ENCODE results near the gene NAGA. TPM values are rescaled to one million over a fixed set of nuclear protein-coding genes. Genes with fewer than 3 reads are reported as not detected.
"Not testable (repeated sequence)": the region's sequence is repeated elsewhere in the genome, so short reads cannot be mapped to it uniquely, and the experiment has no call there.

Gene NAGA
- total and polyA plus RNA-seq, 2 donors (not counting 3 experiments of a cell fraction or from before 2014, with no cell fraction given), result 29.0 to 63.4 TPM

GRCh38 chr22:42071508-42071907 is 896 bp upstream of the NAGA start:
- FAIRE-seq, result not testable (repeated sequence)

DNA sequence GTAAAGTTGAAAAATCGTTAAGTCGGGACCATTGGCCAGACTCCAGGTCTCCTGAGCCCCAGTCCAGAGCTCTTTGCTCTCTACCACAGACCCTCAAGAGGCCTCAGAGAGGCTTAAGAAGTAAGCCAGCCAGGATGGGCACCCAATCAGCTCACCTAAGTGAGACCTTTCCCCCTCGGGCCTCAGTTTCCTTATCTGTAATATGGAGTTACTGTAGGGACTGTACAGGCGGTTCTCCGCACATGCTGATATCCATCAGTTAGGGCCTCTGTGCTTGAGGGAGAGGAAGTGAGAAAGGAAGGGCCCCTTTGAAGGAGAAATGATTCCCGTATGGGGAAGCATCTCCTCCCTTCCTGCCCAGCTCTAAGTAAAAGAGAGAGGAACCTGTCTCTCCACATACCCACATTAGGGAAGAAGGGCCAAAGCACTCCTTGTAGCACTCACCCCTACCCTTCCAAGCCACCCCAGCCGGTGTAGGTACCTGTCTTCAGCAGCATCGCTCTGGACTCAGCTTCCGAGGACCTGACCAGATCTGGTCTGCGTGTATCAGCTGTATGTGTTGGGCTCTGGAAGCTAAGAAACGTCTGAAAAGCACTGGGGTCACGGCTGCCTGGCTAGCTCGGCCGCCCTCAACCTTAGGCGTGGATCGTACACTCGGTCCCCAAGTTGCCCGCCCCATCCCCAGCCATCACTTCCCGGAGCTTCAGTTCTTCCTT is 653 bp downstream of the NAGA start:
- Histone ChIP-seq H3K9me3 (replicated peaks; ENCODE audit: control insufficient read depth, insufficient read depth, low read length) (no peaks in the 10 kb centered on the region), H3K4me2 (ENCODE audit: insufficient read depth, low read length) (peak overlapping the region; percentile 72), H3K4me3 (replicated peaks in 1 of 3; ENCODE audit: insufficient read depth in 1 of 3, low read depth in 1 of 3, low read length in 3 of 3) (peak overlapping the region; percentile 26 to 60 (median 54)), H3K4me1 (ENCODE audit: control insufficient read depth, extremely low read depth, insufficient read depth, low read length) (peaks cover 21% of the 10 kb centered on the region), H3K27me3 (ENCODE audit: control insufficient read depth in 2 of 2, insufficient read depth in 2 of 2, low read length in 2 of 2) (no peaks in the 10 kb centered on the region), H3K9ac (replicated peaks; ENCODE audit: extremely low read depth, insufficient read depth, low read length) (peak overlapping the region; percentile 61), H3K79me2 (ENCODE audit: control insufficient read depth, insufficient read depth, low read length) (peaks cover 10% of the 10 kb centered on the region), H2AFZ (ENCODE audit: low read depth, low read length) (peak overlapping the region; percentile 25), H3K36me3 (ENCODE audit: control insufficient read depth in 2 of 2, extremely low read depth in 1 of 2, insufficient read depth in 2 of 2, low read length in 2 of 2) (no peaks in the 10 kb centered on the region), H4K20me1 (replicated peaks; ENCODE audit: control insufficient read depth, extremely low read depth, insufficient read depth, low read length) (no peaks in the 10 kb centered on the region), H3K9me1 (replicated peaks; ENCODE audit: control insufficient read depth, extremely low read depth, insufficient read depth, low read length) (no peaks in the 10 kb centered on the region), H3K27ac (ENCODE audit: insufficient read depth, low read depth, low read length) (peak overlapping the region; percentile 22)
- no peak for DNase-seq (ENCODE audit: low read depth, low spot score)
- BruUV-seq (replicated peaks), result TSS peak; percentile 7
- no peak for FAIRE-seq
- ChIA-PET POLR2A (interaction anchor here (0.6 to 1.4 kb wide), 3 partner anchors 9 to 307 kb away, joined by 3 to 4 read pairs (median 4); partner anchors contain the start of gene NDUFA6), CTCF (interaction anchor here (1.2 to 3.2 kb wide), 4 partner anchors 10 to 367 kb away, joined by 4 to 13 read pairs (median 4); partner anchors contain the start of genes NDUFA6 and SMDT1)
- peak; percentile 59 for TF ChIP-seq GATA2 (IDR thresholded peaks at IDR 0.05; ENCODE audit: insufficient read depth, insufficient read length, low read depth, low read length)
- no peak for TF ChIP-seq JUN (IDR thresholded peaks at IDR 0.05; ENCODE audit: borderline replicate concordance, insufficient read depth, insufficient read length, low read depth)
- dilution Hi-C loops (cut with MboI; ENCODE audit: extremely low pct_ligation_motif_present, low sequenced_read_pairs) (no loop called here), intact Hi-C loops (cut with micrococcal nuclease) (loop anchor here (1.0 to 2.0 kb wide), 3 partner anchors 9 to 103 kb away; partner anchors contain the start of genes NDUFA6 and SMDT1)

More at GRCh38 chr22:42071508-42071907, 896 bp upstream of the NAGA start:
- H3K4me2 ChIP-seq (ENCODE audit: insufficient read depth, low read length); H3K9ac ChIP-seq (replicated peaks; ENCODE audit: extremely low read depth, insufficient read depth, low read length); H2AFZ ChIP-seq (ENCODE audit: low read depth, low read length); POLR2A ChIA-PET; H3K27me3 ChIP-seq (ENCODE audit: control insufficient read depth in 2 of 2, insufficient read depth in 2 of 2, low read length in 2 of 2); H4K20me1 ChIP-seq (replicated peaks; ENCODE audit: control insufficient read depth, extremely low read depth, insufficient read depth, low read length); H3K27ac ChIP-seq (ENCODE audit: insufficient read depth, low read depth, low read length); H3K9me1 ChIP-seq (replicated peaks; ENCODE audit: control insufficient read depth, extremely low read depth, insufficient read depth, low read length); BruUV-seq (replicated peaks); dilution Hi-C loops (cut with MboI; ENCODE audit: extremely low pct_ligation_motif_present, low sequenced_read_pairs); H3K9me3 ChIP-seq (replicated peaks; ENCODE audit: control insufficient read depth, insufficient read depth, low read length); H3K36me3 ChIP-seq (ENCODE audit: control insufficient read depth in 2 of 2, extremely low read depth in 1 of 2, insufficient read depth in 2 of 2, low read length in 2 of 2); DNase-seq (ENCODE audit: low read depth, low spot score); H3K4me3 ChIP-seq (replicated peaks in 1 of 3; ENCODE audit: insufficient read depth in 1 of 3, low read depth in 1 of 3, low read length in 3 of 3): not testable (repeated sequence)
- Histone ChIP-seq H3K79me2 (ENCODE audit: control insufficient read depth, insufficient read depth, low read length) (peaks cover 17% of the 10 kb centered on the region), H3K4me1 (ENCODE audit: control insufficient read depth, extremely low read depth, insufficient read depth, low read length) (peaks cover 23% of the 10 kb centered on the region)
- CTCF ChIA-PET, result interaction anchor here (0.9 to 3.2 kb wide), 3 partner anchors 20 to 374 kb away, joined by 3 to 13 read pairs (median 4); partner anchors contain the start of gene NDUFA6
- intact Hi-C loops (cut with micrococcal nuclease), result loop anchor here (2.0 kb wide), 1 partner anchor 105 kb away; no protein-coding TSS in a partner anchor

All from endothelial cell of umbilical vein (primary cell).